HG03521 (cell line): ENCODE results near the gene SFXN5.
"Not testable (repeated sequence)": the region's sequence is repeated elsewhere in the genome, so short reads cannot be mapped to it uniquely, and the experiment has no call there.

Experiments used
- ATAC-seq: cut with Tn5 transposase; IDR thresholded peaks from one replicate; pipeline ENCODE4 v1.9.1; 2021; ENCODE audit warnings: mild to moderate bottlenecking, moderate library complexity; ENCODE audit not compliant: unreplicated experiment

Gene SFXN5

DNA sequence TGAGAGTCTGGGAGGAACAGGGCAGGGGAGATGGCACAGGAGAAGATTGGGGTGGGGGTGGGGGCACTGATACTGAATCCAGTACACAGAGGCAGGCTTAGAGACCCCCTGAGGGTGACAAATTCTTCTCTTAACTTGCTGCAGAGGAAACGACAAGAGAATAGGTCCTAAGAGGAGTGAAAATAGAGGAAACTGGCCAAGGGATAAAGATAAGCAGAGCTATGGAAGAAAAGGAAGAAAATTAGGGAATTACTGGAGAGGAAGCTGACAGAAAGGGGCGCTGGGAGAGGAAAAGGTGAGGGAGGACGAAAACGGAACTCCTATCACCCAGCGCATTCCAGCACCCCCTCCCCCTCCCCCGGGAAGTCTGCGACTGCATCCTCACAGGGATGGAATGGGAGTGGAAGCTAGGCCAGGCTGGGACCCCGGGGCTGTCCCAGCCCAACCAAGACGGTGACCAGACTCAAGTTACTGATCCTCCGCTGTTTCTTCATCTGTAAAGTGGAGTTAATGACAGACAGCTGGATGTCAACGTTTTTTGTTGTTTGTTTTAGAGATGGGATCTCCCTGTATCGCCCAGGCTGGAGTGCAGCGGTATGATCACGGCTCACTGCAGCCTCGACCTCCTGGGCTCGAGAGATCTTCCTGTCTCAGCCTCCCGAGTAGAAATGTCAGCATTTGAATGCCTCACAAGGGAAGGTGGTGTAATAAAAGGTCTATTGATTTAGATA, 156.8 kb downstream of the SFXN5 start:
- ATAC-seq: no peak

GRCh38 chr2:72914206-72914559, 157.3 kb downstream of the SFXN5 start:
- no peak for ATAC-seq

DNA sequence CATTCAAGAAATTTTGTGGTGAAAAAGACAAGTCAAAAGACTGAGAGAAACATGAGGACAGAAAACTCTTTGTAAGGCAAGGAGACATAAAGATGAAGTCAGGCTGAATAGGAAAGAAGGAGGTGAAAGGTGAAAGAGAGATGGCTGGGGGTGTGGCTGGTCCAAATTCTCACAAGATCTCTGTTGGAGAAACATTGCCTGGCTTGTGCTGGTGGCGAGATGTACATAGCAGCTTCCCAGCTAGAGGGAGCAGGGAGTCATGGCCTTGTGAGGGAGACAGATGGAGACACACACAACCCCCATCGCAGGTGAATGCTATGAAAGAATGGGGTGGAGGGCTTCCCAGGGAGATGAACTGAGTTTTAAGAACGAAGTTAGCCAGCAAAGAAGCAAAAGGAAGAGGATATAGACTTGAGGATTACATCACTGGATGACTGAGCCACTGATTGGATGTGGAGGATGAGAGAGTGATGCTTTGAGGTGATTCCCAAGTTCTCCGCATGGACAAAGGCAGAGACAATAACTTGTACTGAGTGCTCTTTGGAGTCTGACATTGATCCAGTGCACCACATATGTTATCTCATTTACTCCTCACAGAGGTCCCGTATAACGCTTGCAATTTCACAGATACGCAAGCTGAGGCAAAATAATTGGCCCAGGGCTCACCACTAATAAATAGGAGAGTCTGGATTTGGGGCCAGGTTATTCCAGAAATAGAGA, 157.9 kb downstream of the SFXN5 start:
- no peak for ATAC-seq

- no peak for ATAC-seq
Observed at GRCh38 chr2:72911256-72911655, 160.3 kb downstream of the SFXN5 start.

- no peak for ATAC-seq
Observed at GRCh38 chr2:72908741-72909140, 162.8 kb downstream of the SFXN5 start.

GRCh38 chr2:72907369-72907768, 164.1 kb downstream of the SFXN5 start:
- not testable (repeated sequence) for ATAC-seq

GRCh38 chr2:72901426-72901825, 170.1 kb downstream of the SFXN5 start:
- ATAC-seq: no peak

DNA sequence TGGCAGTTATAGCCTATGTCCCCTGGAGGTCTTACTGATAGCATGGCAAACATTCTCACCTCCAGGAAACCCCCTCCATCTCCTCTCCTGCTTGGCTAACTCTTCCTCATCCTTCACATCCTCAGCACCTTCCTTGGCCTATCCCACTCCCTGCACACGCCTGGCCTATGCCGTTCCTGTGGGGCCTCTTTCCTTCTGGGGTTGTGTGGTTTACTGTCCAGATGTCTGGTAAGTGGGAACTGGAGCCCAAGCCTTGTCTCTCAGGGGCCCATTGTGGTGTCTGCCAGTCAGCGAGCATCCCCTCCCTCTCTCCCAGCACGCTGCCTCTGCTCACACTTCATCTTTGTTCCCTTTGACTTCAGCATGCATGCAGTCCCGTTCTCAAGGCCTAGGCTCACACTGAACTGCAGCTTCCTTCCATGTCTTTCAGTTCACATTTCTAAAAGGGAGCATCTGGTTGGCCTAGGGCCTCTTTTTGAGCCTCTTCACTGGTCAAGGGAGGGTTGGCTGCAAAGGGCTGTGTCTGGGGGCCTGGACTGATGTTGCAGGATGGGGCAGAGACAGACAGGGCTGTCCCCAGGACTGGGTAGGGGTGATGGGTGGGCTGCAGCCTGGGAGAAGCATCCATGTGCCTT, 171.2 kb downstream of the SFXN5 start:
- no peak for ATAC-seq

GRCh38 chr2:72898585-72898906, 173.0 kb downstream of the SFXN5 start:
- ATAC-seq: no peak

DNA sequence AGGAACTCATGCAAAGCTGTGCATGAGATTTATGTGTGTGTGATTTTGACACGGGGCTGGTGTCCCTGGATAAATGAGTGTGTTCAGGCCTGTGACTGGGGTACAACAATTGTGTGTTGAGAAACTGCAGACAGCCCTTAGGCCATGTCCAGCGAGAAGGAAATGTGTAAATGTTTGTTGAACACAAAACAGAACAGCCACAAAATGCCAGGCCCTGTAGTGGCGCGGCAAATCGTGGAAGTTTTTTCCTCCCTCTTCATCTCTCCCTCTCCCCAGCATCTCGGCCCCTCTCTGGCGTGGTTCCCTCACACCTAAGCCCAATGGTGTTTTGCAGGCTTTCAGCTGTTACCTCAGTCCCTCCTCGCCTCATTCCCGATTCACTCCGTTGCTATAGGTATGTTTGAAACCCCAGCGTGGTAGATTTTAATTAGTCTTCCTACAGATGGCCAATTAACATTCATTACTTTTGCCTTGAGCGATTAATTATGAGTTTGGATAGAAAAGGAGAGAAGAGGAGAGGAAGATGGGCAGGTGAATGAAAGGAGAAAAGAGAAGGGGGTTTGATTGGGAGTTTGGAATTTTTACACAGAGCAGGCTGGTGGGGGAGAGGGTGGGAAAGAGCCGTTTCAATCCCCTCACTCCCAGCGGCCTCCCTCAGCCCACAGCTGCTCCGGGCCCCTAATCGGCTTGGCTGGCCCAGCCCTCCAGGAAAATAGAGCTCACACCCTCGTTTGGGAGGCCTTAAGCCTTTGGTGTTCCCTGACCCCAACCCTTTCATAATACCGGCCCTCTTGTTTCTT, 173.5 kb downstream of the SFXN5 start:
- ATAC-seq: no peak

- no peak for ATAC-seq
Observed at GRCh38 chr2:72896446-72896845, 175.1 kb downstream of the SFXN5 start.

GRCh38 chr2:72895759-72896281, 175.7 kb downstream of the SFXN5 start:
- no peak for ATAC-seq

DNA sequence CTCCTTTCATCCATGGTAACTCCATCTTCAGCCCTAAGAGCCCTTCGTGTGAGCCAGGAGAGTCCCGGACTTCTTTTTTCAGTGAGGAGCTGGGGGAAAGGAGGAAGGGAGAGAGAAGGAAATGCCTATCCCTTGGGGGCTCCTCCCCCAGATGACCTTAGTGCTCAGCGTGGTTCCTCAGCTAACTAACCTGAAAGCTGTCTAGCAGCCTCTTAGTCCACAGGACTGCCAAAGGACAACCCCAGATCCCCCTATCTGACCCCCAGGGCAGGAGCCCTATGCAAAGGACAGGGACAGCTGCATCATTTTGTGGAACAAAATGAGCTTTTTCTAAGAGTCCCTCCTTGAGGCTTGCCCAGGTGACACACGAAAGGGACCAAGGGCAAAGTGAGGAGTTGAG, 176.4 kb downstream of the SFXN5 start:
- no peak for ATAC-seq

DNA sequence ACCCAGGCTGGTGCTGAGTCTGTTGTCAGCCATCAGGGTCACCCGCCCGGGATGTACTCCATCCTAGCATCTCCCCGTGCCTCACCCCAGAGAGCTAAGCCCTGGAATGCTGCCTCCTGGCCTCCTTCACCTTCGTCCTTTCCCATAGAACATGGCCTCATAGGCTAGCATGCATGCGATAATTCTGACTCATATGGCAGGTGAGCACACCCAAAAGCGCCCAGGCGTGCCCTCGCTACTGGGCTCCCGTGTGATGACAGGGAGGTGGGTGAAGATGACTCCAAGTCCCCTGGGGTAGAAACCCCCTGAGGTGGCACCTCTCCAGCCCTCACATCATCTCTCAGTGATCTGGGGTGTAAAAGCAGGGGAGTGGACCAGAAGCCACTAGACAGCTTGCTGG, 177.0 kb downstream of the SFXN5 start:
- no peak for ATAC-seq

GRCh38 chr2:72893594-72894319, 177.8 kb downstream of the SFXN5 start:
- ATAC-seq: peak; percentile 56

GRCh38 chr2:72892506-72893173, 178.9 kb downstream of the SFXN5 start:
- peak; percentile 49 for ATAC-seq
